LNCaP clone FGC (cell line): ENCODE measurements around the gene PERCC1.

ENCODE experiments used
- DNase-seq: peaks from one replicate; pipeline ENCODE4 v3.0.0-alpha.2; 2011; ENCODE audit warnings: low read depth
- H3K4me3 ChIP-seq: 2 replicates; pipeline ENCODE4 v1.5.1; 2011; ENCODE audit warnings: mild to moderate bottlenecking, low read depth, low read length, control low read depth
- CTCF ChIP-seq: IDR thresholded peaks from 2 replicates; pipeline ENCODE4 v1.5.1; 2012; ENCODE audit warnings: mild to moderate bottlenecking; ENCODE audit not compliant: control insufficient read depth, insufficient read depth; ENCODE audit errors: extremely low read depth

PERCC1 gene

GRCh38 chr16:1430759-1431496 lies at the start of gene PERCC1:
Gene PERCC1, plus strand, starts transcription at chr16:1431078. Its CDS starts 1,516 bp downstream, at chr16:1432594.
- TF ChIP-seq CTCF = peak; percentile 38
- H3K4me3 ChIP-seq = peak within 1 kb of the TSS; percentile 50
- DNase-seq = peak; percentile 59

- DNase-seq = no peak
- TF ChIP-seq CTCF = no peak
- no peak overlapping the region for H3K4me3 ChIP-seq
These were observed 49.1 kb upstream of the PERCC1 start for GRCh38 chr16:1381612-1382406.

- TF ChIP-seq CTCF = no peak
- no peak for DNase-seq
- H3K4me3 ChIP-seq = no peak overlapping the region
These were observed 47.3 kb upstream of the PERCC1 start for GRCh38 chr16:1383556-1383955.

GRCh38 chr16:1385232-1385631 lies 45.6 kb upstream of the PERCC1 start:
- no peak overlapping the region for H3K4me3 ChIP-seq
- TF ChIP-seq CTCF = no peak

GRCh38 chr16:1387331-1387730 lies 43.5 kb upstream of the PERCC1 start:
- DNase-seq = no peak
- H3K4me3 ChIP-seq = no peak overlapping the region
- TF ChIP-seq CTCF = no peak

More at GRCh38 chr16:1385232-1385631, 45.6 kb upstream of the PERCC1 start:
- DNase-seq = no peak

GRCh38 chr16:1389762-1390161 lies 41.1 kb upstream of the PERCC1 start:
- TF ChIP-seq CTCF = no peak
- DNase-seq = no peak
- no peak overlapping the region for H3K4me3 ChIP-seq
